Measurements from ENCODE around the gene KIF26B.

KIF26B gene

DNA sequence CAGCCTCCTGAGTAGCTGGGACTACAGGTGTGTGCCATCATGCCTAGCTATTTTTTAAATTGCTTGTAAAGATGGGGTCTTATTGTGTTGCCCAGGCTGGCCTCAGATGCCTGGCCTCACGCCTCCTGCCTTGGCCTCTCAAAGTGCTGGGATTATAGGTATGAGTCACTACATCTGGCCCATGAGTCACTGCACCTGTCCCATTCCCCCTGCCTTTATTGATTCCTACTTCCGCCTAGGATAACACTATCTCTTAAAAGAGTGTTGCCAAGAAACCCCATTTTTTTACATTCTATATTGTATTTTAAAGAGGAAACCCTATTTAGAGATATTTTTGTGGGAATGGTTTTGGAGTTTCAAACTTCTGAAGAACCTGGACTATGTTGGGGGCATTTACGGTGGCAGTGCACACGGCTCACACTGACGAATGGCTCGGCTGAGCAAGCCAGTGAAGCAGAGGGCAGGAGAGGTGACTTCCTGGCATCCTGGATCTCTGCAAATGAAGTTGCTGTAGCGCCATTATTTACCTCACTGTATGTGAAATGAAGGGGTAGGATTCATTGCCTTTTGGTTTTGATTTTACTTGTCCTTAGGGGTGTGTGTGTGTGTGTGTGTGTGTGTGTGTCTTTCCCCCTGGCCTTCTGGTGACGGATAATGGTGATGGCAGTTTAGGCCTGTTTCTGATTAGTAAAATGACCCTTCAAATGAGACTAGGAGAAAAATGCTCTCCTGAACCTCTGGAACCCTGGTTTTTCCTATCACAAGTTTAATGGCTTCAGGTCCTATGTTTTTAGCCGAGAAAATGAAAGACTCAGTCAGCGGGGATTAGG is 22.5 kb downstream of the KIF26B start:
- no peak for DNase-seq (ENCODE audit: low spot score)
- TF ChIP-seq, protein P1, sequence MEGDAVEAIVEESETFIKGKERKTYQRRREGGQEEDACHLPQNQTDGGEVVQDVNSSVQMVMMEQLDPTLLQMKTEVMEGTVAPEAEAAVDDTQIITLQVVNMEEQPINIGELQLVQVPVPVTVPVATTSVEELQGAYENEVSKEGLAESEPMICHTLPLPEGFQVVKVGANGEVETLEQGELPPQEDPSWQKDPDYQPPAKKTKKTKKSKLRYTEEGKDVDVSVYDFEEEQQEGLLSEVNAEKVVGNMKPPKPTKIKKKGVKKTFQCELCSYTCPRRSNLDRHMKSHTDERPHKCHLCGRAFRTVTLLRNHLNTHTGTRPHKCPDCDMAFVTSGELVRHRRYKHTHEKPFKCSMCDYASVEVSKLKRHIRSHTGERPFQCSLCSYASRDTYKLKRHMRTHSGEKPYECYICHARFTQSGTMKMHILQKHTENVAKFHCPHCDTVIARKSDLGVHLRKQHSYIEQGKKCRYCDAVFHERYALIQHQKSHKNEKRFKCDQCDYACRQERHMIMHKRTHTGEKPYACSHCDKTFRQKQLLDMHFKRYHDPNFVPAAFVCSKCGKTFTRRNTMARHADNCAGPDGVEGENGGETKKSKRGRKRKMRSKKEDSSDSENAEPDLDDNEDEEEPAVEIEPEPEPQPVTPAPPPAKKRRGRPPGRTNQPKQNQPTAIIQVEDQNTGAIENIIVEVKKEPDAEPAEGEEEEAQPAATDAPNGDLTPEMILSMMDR (IDR thresholded peaks at IDR 0.05; ENCODE audit: borderline replicate concordance, control extremely low read depth, extremely low read depth, insufficient read depth, missing control alignments), result no peak
- in situ Hi-C loops (cut with MboI; ENCODE audit: low sequenced_read_pairs, unreplicated experiment), result no loop called here

DNA sequence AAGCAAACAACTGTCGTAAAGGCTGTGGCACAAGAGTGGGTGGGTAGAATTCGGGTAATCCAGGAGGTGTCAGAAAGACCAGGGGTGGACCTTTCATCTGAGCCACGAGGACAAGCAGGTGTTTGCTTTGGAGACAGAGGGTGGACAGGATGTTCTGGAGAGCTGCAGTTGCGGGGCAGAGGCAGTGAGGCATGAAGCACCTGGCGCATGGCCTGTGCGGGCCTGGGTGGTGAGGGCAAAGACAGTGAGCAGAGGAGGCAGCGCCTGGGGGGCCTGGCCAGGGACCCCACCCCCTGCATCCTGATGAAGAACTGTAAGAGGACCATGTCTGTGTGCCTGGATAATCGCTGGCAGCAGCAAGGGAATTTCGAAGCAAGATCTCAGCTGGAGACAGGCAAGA is 24.9 kb downstream of the KIF26B start:
- TF ChIP-seq, protein P1 (IDR thresholded peaks at IDR 0.05; ENCODE audit: borderline replicate concordance, control extremely low read depth, extremely low read depth, insufficient read depth, missing control alignments), result no peak
- no peak for DNase-seq (ENCODE audit: low spot score)
- in situ Hi-C loops (cut with MboI; ENCODE audit: low sequenced_read_pairs, unreplicated experiment), result no loop called here

DNA sequence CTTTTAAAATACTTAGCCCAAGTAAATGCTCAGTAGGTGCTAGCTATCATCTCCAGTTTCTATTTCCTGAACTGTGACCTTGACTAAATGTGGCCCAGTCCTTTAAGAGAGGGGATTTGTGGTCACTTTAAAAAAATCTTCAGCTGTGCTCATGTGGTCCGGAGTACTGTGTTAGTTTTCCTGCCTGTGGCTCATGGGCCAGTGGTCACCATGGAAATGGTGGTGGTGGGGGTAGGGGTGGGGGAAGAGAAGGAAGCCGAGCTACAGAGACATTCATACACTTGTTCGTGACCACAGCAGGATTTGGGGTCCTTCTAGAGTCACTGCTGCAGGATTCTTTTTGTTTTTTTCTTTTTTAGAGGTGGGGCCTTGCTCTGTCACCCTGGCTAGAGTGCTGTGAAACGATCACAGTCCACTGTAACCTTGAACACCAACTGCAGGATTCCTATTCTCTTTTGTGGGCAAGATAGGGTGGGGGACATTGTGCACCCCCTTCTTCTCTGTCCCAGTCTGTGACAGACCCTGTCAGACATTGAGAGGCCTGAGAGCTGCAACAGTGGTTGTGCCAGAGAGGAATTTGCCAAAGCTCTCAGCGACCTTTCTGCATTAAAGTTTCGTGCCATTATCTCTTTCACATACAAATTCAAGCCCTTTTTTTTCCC is 25.8 kb downstream of the KIF26B start:
- TF ChIP-seq, protein P1 (IDR thresholded peaks at IDR 0.05; ENCODE audit: borderline replicate concordance, control extremely low read depth, extremely low read depth, insufficient read depth, missing control alignments), result no peak
- no peak for DNase-seq (ENCODE audit: low spot score)
- in situ Hi-C loops (cut with MboI; ENCODE audit: low sequenced_read_pairs, unreplicated experiment), result no loop called here

DNA sequence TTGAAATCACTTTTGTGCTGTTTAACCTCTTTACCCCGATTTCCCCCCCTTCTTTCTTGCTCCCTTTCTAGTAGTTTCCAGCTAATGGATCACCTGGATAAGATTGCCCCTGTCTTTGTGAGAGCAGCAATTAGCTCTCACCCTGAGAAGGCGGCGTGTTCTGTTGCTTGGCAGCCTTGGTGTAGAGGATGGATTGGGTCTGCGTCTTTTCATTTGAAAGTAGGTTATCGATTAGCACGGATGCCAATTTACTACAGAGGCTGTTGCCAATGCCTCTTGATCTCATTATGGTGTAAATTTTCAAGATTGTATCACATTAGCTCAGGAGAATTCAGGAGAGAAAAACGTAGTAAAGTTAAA is 26.4 kb downstream of the KIF26B start:
- in situ Hi-C loops (cut with MboI; ENCODE audit: low sequenced_read_pairs, unreplicated experiment), result no loop called here

DNA sequence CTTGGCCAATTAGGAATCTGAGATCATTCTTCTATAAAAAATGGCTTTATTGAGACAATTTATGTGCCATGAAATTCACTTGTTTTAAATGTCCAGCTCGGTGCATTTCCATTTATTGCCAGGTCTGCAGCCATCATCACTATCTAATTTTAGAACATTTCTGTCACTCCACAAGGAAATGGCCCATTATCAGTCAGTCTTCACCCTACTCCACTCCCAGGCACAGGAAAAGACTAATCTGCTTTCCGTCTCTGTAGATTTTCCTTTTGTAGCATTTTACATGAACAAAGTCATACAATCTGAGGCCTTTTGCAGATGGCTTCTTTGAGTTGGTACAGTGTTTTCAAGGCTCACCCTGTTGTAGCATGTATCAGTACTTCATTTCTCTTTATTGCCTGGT is 27.2 kb downstream of the KIF26B start:
- in situ Hi-C loops (cut with MboI; ENCODE audit: low sequenced_read_pairs, unreplicated experiment), result no loop called here
- TF ChIP-seq, protein P1 (IDR thresholded peaks at IDR 0.05; ENCODE audit: borderline replicate concordance, control extremely low read depth, extremely low read depth, insufficient read depth, missing control alignments), result no peak
- DNase-seq (ENCODE audit: low spot score), result no peak

More for the DNA sequence above, 26.4 kb downstream of the KIF26B start:
- DNase-seq (ENCODE audit: low spot score), result no peak
- TF ChIP-seq, protein P1 (IDR thresholded peaks at IDR 0.05; ENCODE audit: borderline replicate concordance, control extremely low read depth, extremely low read depth, insufficient read depth, missing control alignments), result no peak

DNA sequence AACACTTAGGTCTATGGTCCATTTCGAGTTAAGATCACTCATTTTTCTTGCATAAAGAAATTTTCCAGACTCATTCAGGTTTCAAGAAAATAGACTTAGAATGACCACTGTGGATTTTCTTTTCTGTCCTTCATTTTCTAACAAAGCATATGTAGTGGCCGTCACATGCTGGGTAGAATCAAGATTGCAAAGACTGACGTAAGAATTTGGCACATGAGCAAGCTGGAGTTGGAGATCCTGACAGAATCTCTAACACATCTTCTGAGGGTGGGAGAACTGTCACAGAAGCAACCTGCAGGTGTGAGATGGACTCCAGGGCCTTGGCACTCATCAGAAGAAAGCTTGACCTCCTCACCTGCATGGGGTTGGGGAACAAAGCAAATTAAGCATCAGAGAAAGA is 28.6 kb downstream of the KIF26B start:
- DNase-seq (ENCODE audit: low spot score), result no peak
- TF ChIP-seq, protein P1 (IDR thresholded peaks at IDR 0.05; ENCODE audit: borderline replicate concordance, control extremely low read depth, extremely low read depth, insufficient read depth, missing control alignments), result no peak
- in situ Hi-C loops (cut with MboI; ENCODE audit: low sequenced_read_pairs, unreplicated experiment), result no loop called here

All from GM13976 (cell line).